Urothelium cell line (cell line): ENCODE measurements around the gene CLPSL1.

Experiments used
- DNase-seq: peaks from one replicate; pipeline ENCODE4 v3.0.0; 2011; ENCODE audit warnings: low spot score, mixed read lengths
- FAIRE-seq: peaks from 2 replicates; lab custom pipeline; 2011; peaks lifted over from hg19 to GRCh38; lab: Jason Lieb, UNC

The CLPSL1 gene

DNA sequence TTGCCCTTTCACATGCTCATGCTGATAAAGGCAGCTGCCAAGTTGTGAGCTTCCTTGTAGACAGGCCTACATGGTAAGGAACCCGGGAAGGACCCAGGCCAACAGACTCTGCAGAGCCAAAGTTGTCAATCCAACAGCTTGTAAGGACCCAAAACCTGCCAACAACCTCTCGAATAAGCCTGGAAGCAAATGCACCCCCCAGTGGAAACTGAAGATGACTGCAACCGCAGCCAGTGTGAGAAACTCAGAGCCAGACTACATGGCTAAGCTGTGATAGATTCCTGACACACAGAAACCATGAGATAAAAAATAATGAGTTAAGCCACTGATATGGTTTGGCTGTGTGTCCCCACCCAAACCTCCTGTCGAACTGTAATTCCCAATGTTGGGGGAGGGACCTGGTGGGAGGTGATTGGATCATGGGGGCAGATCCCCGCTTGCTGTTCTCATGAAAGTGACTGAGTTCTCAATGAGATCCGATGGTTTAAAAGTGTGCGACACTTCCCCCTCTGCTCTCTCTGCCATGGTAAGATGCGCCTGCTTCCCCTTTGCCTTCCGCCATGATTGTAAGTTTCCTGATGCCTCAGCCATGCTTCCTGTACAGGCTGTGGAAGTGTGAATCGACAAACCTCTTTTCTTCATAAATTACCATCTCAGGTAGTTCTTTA, 23.2 kb upstream of the CLPSL1 start:
- FAIRE-seq (no peak), DNase-seq (no peak)

- FAIRE-seq, result no peak
- no peak for DNase-seq
Measured at GRCh38 chr6:35759426-35759825, 21.4 kb upstream of the CLPSL1 start.

- FAIRE-seq (no peak), DNase-seq (no peak)
Measured at GRCh38 chr6:35765739-35766138, 15.1 kb upstream of the CLPSL1 start.

GRCh38 chr6:35769211-35769610, 11.6 kb upstream of the CLPSL1 start:
- FAIRE-seq (no peak), DNase-seq (no peak)

- FAIRE-seq, result no peak
Measured at GRCh38 chr6:35771343-35771627, 9.5 kb upstream of the CLPSL1 start.

GRCh38 chr6:35774116-35774794, 6.6 kb upstream of the CLPSL1 start:
- no peak for FAIRE-seq
- DNase-seq, result no peak

More at GRCh38 chr6:35771343-35771627, 9.5 kb upstream of the CLPSL1 start:
- DNase-seq, result no peak

- FAIRE-seq (no peak), DNase-seq (no peak)
Measured at GRCh38 chr6:35775031-35775430, 5.8 kb upstream of the CLPSL1 start.

DNA sequence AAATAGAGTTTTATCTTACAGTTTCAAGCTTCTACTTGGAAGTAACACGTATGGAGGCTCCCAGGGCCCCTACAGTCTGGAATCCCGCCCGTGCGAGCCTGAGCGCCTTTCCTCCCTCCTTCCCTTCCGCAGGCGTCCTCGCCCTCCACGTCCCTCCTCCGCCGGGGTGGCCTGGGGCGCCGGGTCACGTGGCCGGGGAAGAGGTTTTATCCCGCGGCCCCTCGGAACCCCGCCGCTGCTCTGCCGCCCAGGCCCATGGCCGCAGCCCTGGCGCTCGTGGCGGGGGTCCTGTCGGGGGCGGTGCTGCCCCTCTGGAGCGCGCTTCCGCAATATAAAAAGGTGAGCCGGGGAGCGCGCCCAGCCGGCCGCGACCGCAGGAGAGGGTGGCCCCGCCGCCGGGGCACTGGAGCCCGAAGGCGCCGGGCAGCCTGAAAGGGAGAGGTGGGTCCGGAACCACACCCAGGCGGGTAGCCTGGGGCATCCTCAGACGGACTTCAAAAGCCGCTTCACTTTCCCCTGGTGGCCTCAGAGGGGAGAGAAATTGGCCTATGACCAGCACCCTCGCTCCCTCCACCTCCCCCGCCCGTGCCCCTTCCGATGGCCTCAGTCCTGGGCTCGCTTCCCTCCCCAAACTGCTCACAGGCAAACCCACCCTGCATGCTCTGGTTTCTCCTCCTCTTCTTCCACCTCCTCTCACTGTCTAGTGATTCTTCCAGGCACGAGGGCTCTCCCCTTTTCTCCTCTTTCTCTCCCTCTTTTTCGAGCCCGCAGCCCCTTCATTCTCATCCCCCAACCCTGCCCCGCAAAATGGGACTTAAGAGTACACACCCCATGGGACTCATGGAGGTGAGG, 4.2 kb upstream of the CLPSL1 start, which contains the start of gene CLPSL2:
CLPSL2 (plus strand) TSS at position 235 of the 852 bp plus-strand sequence; CDS start at position 256, 21 bp downstream.
- DNase-seq (no peak), FAIRE-seq (no peak)

- no peak for FAIRE-seq
- DNase-seq, result no peak
Measured at GRCh38 chr6:35777356-35778102, 3.3 kb upstream of the CLPSL1 start.

DNA sequence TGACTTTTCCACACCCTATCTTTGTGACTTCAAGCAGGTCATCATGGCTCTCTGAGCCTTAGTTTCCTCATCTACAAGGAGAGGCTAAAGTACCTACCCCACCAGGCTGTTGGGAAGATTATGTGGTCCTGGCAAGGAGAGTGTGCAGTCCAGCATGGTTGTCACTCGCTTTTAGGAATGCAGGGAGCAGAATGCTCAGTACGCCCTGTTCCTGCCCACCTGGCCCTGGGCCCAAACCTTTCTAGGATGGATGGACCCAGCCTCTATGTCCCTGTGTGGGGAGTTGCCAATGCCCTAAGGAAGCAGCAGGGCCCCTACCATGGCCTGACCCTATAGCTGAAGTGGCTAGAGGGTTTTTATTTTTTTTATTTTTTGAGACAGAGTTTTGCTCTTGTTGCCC, 2.4 kb upstream of the CLPSL1 start:
- no peak for DNase-seq
- FAIRE-seq, result no peak

- DNase-seq (no peak), FAIRE-seq (no peak)
Measured at GRCh38 chr6:35781290-35781689, 471 bp downstream of the CLPSL1 start.

DNA sequence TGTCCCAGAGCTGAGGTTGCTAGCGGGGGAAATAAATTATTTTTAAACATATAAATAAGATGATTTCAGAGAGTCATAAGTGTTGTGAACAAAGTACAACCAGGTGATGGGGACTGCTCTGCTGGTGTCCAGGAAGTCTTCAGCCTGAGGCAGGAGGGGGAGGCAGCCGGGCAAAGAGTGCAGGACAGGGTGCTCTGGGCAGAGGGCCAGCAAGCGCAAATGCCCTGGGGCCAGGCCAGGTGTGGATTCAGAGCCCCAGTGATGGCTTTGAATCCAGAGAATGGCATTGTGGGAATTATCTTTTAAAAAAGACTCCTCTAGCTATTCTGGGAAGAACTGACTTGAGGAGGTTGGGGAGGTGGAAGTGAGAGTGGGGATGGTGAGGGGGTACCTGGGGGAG, 1.6 kb downstream of the CLPSL1 start:
- no peak for DNase-seq
- FAIRE-seq, result no peak

GRCh38 chr6:35784200-35784599, 3.4 kb downstream of the CLPSL1 start:
- no peak for DNase-seq
- FAIRE-seq, result no peak

DNA sequence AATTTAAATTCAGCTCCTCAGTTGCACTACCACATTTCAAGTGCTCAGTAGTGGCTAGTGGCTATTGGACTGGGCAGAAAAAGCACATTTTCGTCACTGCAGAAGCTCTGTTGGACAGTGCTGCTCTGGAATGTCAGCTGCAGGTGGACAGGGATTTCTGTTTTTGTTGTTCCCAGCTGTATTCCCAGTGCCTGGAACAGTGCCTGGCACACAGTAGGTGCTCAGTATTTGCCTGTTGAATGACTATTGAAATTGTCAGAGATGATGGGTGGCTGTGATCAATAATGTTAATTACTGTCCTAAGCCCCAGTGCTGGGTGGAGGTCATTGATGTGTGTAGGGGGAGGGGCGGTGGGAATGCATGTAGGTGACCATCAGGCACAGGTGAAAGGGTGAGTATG, 5.5 kb downstream of the CLPSL1 start:
- FAIRE-seq (no peak), DNase-seq (no peak)

- no peak for DNase-seq
- FAIRE-seq, result no peak
Measured at GRCh38 chr6:35786810-35787209, 6.0 kb downstream of the CLPSL1 start.

DNA sequence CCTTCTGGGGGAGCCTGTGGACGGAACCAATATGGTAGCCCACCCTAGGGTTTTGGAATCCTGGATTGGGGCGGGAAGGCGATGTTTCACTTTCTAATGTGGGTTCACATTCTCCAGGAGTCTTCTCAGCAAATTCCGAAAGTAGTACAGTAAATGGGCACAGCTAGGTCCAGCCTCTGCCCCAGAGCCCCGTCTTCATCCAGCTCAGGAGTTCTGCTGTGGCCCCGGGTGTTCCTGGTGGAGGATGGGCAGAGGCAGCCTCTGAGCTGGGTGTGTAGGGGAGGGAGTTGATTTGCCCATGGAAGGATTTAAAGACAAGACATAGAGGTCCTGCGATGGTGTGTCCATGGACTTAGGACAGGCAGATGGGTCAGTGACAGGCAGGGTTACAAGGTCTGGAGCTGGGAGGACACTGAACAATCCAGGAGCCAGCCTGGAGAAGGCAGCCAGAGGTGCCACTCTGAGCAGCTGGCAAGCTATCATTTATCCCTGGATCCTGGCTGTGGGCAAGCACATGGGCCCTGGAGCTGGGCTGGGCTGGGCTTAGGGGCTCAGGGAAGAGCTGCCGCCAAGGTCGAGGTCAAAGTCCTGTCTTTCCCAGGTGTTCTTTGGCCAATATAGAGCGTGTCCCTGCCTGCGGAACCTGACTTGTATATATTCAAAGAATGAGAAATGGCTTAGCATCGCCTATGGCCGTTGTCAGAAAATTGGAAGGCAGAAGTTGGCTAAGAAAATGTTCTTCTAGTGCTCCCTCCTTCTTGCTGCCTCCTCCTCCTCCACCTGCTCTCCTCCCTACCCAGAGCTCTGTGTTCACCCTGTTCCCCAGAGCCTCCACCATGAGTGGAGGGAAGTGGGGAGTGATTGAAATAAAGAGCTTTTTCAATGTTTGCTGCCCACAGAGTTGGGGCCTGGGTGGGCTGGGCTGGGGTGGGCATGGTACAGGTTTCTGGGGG, 6.7 kb downstream of the CLPSL1 start:
- DNase-seq (no peak), FAIRE-seq (no peak)

DNA sequence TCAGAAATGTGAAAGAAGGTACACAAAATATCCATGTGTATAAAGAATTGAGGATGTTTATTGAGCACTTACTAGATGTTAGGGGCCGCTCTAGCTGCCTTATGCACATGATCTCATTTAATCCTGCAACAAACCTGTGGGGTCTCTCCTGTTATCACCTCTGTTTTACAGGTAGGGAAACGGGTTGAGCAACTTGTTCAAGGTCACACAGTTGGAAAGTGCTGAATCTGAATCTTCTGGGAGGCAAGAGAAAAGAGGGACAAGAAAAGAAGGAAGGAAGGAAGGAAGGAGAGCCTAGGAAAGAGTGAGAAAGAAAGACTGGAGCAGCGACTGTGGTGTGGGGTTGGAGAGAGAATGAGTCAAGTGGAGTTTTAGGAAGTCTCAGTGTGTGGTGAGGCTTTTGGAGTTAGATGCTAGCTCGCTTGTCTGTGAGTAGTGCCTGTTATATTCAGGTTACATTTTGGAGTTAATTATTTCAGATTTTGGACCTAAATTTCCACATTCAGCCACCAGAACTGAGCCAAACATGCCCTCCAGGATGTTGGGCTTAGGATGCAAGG, 7.7 kb downstream of the CLPSL1 start:
- FAIRE-seq, result no peak
- DNase-seq, result no peak

DNA sequence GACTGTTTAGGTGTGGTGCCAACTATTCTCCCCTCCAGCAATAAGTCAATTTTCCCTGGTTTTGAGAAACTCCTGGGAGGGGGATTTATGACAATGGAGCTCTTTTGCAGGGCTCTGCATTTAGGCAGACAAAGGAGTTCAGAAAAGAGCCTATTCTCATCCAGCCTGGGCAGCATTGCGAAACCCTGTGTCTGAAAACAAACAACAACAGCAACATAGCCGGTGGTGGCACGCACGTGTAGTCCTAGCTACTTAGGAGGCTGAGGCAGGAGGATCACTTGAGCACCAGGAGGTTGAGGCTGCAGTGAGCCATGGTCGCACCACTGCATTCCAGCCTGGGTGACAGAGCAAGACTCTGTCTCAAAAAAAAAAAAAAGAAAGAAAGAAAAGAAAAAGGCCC, 9.9 kb downstream of the CLPSL1 start:
- no peak for FAIRE-seq
- DNase-seq, result no peak

DNA sequence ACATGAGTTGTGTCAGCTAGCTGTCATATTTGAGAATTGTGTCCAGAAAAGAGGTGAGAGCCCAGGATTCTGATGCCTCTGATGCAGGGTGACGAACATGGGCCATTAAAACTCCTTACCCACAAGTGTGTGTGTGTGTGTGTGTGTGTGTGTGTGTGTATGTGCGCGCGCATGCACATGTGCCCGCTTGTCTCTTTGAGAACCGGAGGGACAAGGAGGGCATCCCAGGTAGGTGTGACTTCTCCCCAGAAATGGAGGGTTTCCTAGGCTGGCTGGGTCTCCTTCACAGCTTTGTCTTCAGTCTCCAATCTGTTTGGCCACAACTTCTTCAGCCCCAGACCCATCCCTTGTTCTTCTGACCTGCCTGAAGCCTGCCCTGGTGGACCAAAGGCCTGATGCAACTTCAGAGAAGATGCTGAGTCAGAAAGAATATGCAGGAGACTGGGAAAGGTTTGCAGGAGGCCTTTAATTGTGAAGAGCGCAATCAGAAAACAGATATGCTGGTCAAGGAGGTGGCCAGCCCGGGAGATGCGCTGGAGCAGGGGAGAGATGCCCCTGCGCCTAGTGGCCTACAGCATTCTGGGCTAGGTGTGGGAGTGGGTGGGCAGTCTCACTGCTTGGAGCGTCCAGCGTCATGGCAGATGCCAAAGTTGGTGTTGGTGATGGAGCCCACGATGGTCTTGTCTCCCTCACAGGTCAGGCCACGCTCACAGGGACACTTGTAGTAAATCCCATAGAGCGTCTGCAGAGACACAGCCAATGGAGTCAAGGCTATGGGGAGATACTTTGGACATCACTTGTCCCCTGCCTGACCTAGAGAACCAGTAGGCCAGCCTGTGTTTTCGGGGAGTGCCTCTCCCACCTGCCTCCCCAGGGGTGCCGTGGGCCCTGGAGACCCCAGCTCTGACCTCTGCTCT, 14.0 kb downstream of the CLPSL1 start:
- FAIRE-seq, result peak; percentile 79
- DNase-seq, result no peak
